Bronchial epithelial cell (primary cell): ENCODE data around the gene IL36RN. TPM values are rescaled to one million over a fixed set of nuclear protein-coding genes. Genes with fewer than 3 reads are reported as not detected.
"Not testable (repeated sequence)": the region's sequence is repeated elsewhere in the genome, so short reads cannot be mapped to it uniquely, and the experiment has no call there.

ENCODE experiments used
- DNase-seq: peaks from one replicate; pipeline ENCODE4 v3.0.0-alpha.2; 2010; ENCODE audit warnings: low read depth
- FAIRE-seq: peaks from 2 replicates; lab custom pipeline; 2011; peaks lifted over from hg19 to GRCh38; lab: Jason Lieb, UNC
- H3K27me3 ChIP-seq: 2 replicates; pipeline ENCODE4 v1.5.1; 2011; ENCODE audit warnings: low read length; ENCODE audit not compliant: control insufficient read depth, insufficient read depth
- H3K36me3 ChIP-seq: 2 replicates; pipeline ENCODE4 v1.5.1; 2011; ENCODE audit warnings: low read length; ENCODE audit not compliant: control insufficient read depth, insufficient read depth
- H3K4me3 ChIP-seq: 2 replicates; pipeline ENCODE4 v1.5.1; 2011; ENCODE audit warnings: mild to moderate bottlenecking, low read depth, low read length, control low read depth
- CTCF ChIP-seq: IDR thresholded peaks from 2 replicates; pipeline ENCODE4 v1.5.1; 2011; ENCODE audit warnings: mild to moderate bottlenecking, moderate library complexity, low read length, control low read depth, inconsistent platforms; ENCODE audit not compliant: insufficient read depth, severe bottlenecking
- total RNA-seq: library from RNA; depleted of rRNA; stranded (reverse); fragments of >200 nt; gene quantifications from 2 replicates; pipeline ENCODE4 v1.2.1, GENCODE V29; 2014

Gene IL36RN
- total RNA-seq, 1 donor from 2014 or later = 1.1 TPM

- no peak for TF ChIP-seq CTCF
- Histone ChIP-seq H3K4me3 (no peak overlapping the region), H3K36me3 (no peaks in the 10 kb centered on the region), H3K27me3 (no peaks in the 10 kb centered on the region)
- FAIRE-seq = no peak
- no peak for DNase-seq
Observed at GRCh38 chr2:113093613-113093977, 34.6 kb downstream of the IL36RN start.

GRCh38 chr2:113096306-113096705 is 37.3 kb downstream of the IL36RN start:
- H3K4me3 ChIP-seq, DNase-seq, H3K36me3 ChIP-seq, FAIRE-seq, H3K27me3 ChIP-seq: not testable (repeated sequence)

- FAIRE-seq = not testable (repeated sequence)
Observed at GRCh38 chr2:113096842-113097618, 38.0 kb downstream of the IL36RN start.

GRCh38 chr2:113098041-113098440 is 39.0 kb downstream of the IL36RN start:
- FAIRE-seq = no peak
- Histone ChIP-seq H3K4me3 (no peak overlapping the region), H3K27me3 (no peaks in the 10 kb centered on the region), H3K36me3 (no peaks in the 10 kb centered on the region)
- TF ChIP-seq CTCF = no peak
- no peak for DNase-seq

More at GRCh38 chr2:113096842-113097618, 38.0 kb downstream of the IL36RN start:
- not testable (repeated sequence) for H3K36me3 ChIP-seq, H3K4me3 ChIP-seq, H3K27me3 ChIP-seq, DNase-seq

- FAIRE-seq (no peak), DNase-seq (no peak)
- Histone ChIP-seq H3K27me3 (no peaks in the 10 kb centered on the region), H3K4me3 (no peak overlapping the region), H3K36me3 (no peaks in the 10 kb centered on the region)
- no peak for TF ChIP-seq CTCF
Observed at GRCh38 chr2:113098532-113098931, 39.5 kb downstream of the IL36RN start.

- DNase-seq (no peak), FAIRE-seq (no peak)
- Histone ChIP-seq H3K27me3 (no peaks in the 10 kb centered on the region), H3K4me3 (no peak overlapping the region), H3K36me3 (no peaks in the 10 kb centered on the region)
- TF ChIP-seq CTCF = no peak
Observed at GRCh38 chr2:113102133-113102532, 43.1 kb downstream of the IL36RN start.

GRCh38 chr2:113103277-113103676 is 44.3 kb downstream of the IL36RN start:
- no peak for TF ChIP-seq CTCF

More at GRCh38 chr2:113103277-113103676, 44.3 kb downstream of the IL36RN start:
- Histone ChIP-seq H3K36me3 (no peaks in the 10 kb centered on the region), H3K27me3 (no peaks in the 10 kb centered on the region), H3K4me3 (no peak overlapping the region)
- FAIRE-seq (peak; percentile 18), DNase-seq (no peak)
